ENCODE results near the gene ALOX12.

ALOX12 gene

GRCh38 chr17:7003745-7004144 is 7.9 kb downstream of the ALOX12 start:
- no peak for DNase-seq

- DNase-seq, result no peak
Observed at GRCh38 chr17:7004398-7005253, 8.8 kb downstream of the ALOX12 start.

GRCh38 chr17:7005716-7006115 is 9.9 kb downstream of the ALOX12 start:
- DNase-seq, result no peak

- DNase-seq, result no peak
Observed at GRCh38 chr17:7007143-7007542, 11.3 kb downstream of the ALOX12 start.

GRCh38 chr17:7010523-7010922 is 14.7 kb downstream of the ALOX12 start:
- no peak for DNase-seq

GRCh38 chr17:7011415-7011814 is 15.6 kb downstream of the ALOX12 start:
- no peak for DNase-seq

- DNase-seq, result no peak
Observed at GRCh38 chr17:7011942-7012254, 16.0 kb downstream of the ALOX12 start.

GRCh38 chr17:7014261-7014994 is 18.6 kb downstream of the ALOX12 start:
- peak; percentile 97 for DNase-seq

GRCh38 chr17:7014995-7015958 is 19.4 kb downstream of the ALOX12 start:
- peak; percentile 69 for DNase-seq

- DNase-seq, result no peak
Observed at GRCh38 chr17:7016418-7016817, 20.6 kb downstream of the ALOX12 start.

- DNase-seq, result no peak
Observed at GRCh38 chr17:7016886-7017826, 21.3 kb downstream of the ALOX12 start.

GRCh38 chr17:7017827-7018200 is 22.0 kb downstream of the ALOX12 start:
- DNase-seq, result no peak

- no peak for DNase-seq
Observed at GRCh38 chr17:7018331-7018964, 22.6 kb downstream of the ALOX12 start.

GRCh38 chr17:7019367-7019766 is 23.5 kb downstream of the ALOX12 start:
- no peak for DNase-seq

- DNase-seq, result peak; percentile 78
Observed at GRCh38 chr17:7019839-7020519, 24.1 kb downstream of the ALOX12 start.

- DNase-seq, result no peak
Observed at GRCh38 chr17:7020894-7021664, 25.2 kb downstream of the ALOX12 start.

GRCh38 chr17:7021993-7022778 is 26.3 kb downstream of the ALOX12 start:
- peak; percentile 79 for DNase-seq

- DNase-seq, result no peak
Observed at GRCh38 chr17:7022781-7023571, 27.1 kb downstream of the ALOX12 start, which contains the start of gene BCL6B. TSS of gene BCL6B (plus strand) at chr17:7023050. CDS start at chr17:7023672, 622 bp downstream.

Measured in right hindlimb (tissue), 1 donor.